ENCODE measurements around the gene NFIC.

NFIC gene

DNA sequence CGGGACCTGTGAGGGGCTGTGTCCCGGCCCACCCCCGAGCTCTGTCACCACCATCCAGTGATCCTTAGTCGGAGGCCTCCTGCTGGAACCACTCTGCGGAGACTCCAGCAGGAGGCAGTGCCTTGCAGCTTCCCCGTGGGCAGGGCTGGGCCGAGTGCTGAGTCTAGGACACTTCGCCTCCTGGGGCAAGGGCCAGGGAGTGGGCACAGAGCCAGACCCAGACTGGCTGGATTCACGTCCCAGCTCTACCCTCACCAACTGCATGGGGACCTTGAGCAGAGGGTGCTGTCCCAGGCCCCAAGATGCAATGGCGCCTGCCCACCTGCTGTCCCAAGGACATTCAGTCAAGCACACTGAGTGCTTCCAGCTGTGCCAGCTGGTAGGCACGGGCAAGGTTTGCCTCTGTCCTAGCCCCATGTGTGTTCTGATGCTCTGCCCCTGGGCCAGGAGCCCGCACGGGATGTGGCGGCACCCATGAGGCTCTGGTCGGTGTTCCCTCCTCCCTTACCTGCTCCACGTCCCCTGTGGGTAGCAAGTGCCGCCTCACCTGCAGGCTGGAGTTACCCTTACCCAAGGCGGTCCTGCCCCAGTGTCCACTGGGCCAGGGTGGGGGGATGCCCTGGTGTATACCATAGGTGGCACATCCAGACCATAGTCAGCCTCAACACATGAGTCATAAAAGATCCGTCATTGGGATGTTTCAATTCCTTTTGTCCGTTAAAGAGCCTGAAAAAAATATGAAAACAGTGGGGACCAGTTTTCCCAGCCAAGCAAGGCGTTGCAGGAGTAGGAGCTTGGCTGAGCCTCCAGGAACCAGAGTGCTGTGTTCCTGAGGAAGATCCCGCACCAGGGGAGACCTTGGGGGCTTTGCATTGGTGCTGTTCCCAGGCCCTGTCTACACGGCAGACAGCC is 147.1 kb downstream of the NFIC start:
- DNase-seq = no peak

DNA sequence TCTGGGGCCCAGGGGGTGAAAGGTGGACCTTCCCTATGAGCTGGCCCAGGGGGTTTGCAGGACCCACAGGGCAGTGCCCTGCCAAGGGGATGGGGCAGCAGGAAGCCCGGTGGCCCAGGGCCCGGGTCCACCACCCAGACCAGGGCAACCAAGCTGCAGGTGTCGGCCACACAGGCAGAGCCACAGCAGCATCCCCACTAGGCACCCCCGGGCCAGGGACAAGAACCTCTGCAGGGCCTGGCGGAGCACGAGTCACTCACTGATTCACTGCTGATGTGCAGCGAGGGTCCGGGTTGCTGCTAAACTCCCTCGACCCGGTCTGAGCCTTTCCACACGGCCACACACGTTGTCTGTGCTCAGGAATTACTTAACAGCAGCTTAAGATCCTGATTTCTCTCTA is 148.5 kb downstream of the NFIC start:
- no peak for DNase-seq

DNA sequence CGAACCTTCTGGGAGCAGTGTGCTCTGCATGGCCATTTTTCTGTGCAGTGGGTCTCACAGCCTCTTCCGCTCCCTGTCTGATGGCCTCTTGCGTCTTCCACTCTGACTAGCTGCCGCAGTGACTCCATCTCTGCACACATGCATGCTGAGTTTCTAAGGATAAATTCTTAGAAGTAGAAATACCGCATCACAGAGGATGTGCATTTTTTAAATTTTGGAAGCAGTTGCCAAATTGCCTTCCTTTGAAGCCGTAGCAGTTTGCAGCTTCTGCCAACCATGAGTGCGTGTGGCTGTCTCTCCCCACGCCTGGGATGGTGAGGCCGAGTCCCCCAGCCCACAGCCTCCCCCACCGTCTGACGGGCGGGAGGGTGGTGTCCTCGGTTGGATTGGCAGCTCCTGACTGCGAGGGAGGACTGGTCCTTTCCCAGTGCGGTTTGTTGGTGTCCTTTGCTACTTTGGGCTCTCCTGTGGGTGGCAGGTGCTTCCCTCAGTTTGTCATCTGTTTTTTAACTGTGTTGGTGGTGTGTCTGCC is 149.6 kb downstream of the NFIC start:
- DNase-seq = no peak

DNA sequence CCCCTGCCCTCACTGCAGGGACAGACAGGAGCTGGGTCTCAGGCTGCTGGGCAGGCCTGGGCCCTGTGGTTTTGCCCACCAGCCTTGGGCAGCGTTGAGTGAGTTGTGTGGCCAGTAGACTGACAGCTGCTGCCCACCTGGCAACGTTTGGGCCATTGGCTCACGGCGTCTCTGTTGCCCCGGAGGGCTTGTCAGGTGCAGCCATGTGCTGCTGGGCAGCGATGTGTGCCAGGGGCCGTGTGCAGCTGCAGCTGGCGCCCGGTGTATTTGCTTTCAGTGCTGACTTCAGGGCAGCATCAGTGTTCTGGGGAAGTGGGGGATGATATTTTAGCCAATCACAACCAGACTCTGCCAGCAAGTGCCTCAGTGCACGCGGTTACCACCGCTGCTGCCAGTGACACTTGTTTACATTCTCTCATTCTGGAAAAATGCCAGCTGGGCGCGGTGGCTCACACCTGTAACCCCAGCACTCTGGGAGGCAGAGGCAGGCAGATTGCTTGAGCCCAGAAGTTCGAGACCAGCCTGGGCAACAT is 150.4 kb downstream of the NFIC start:
- no peak for DNase-seq

DNA sequence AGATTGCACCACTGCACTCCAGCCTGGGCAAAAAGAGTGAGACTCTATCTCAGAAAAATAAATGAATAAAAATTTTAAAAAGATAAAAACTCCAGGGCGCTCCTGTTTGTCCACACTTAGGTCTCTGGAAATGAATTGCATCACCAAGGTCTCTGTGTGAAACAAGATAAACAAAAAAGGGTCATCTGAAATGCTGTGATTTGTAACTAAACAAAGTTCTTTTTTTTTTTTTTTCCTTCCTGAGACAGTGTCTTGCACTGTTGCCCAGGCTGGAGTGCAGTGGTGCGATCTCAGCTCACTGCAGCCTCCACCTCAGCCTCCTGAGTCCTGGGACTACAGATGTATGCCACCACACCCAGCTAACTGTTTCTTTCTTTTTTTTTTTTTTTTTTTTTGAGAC is 151.3 kb downstream of the NFIC start:
- no peak for DNase-seq

DNA sequence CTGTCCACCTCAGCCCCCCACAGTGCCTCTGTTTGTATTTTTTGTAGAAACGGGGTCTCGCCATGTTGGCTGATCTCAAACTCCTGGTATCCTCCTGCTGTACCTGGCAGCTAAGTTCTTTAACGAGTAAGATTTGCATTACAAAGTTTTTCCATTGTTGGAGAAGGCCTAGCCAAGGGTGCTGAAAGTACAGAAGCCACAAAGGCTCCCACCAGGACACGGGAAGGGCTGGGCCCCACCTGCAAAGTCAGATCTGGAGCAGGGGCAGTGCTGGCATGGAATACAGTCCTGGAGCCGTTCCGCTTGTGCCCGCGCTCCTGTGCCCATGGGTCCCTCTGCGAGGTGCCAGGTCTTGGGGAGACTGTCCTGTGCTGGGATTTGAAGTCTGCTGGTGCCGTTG is 151.9 kb downstream of the NFIC start:
- DNase-seq = no peak

DNA sequence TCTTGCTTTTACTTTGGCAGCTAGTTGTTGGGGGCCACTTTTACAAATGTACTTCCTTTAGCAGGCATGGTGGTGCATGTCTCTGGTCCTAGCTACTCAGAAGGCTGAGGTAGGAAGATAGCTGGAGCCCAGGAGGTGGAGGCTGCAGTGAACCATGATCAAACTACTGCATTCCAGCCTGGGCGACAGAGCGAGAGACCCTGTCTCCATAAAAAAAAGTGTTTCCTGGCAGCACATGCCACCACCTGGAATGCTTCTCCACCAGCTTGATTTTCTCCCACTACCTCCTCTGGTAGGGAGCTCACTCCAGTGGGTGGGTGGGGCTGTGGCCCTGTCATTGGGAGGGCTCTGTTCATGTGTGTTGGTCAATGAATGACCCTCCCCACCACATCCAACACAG is 152.3 kb downstream of the NFIC start:
- DNase-seq = no peak
